HEK293 (cell line): Measurements from ENCODE around the gene WDR72.

Source experiments
- CTCF ChIP-seq: fragments of 450-650 bp; formaldehyde crosslinking; IDR thresholded peaks from 2 replicates; pipeline ENCODE4 v1.5.1; 2016; ENCODE audit warnings: missing biosample characterization, missing genetic modification characterization
- ZNF121 ChIP-seq: fragments of 450-650 bp; formaldehyde crosslinking; IDR thresholded peaks from 2 replicates; pipeline ENCODE4 v1.5.1; 2016; ENCODE audit warnings: missing biosample characterization, missing genetic modification characterization
- ZNF843 ChIP-seq: fragments of 450-650 bp; formaldehyde crosslinking; IDR thresholded peaks from 2 replicates; pipeline ENCODE4 v1.5.1; 2016; ENCODE audit warnings: missing biosample characterization, missing genetic modification characterization

DNA sequence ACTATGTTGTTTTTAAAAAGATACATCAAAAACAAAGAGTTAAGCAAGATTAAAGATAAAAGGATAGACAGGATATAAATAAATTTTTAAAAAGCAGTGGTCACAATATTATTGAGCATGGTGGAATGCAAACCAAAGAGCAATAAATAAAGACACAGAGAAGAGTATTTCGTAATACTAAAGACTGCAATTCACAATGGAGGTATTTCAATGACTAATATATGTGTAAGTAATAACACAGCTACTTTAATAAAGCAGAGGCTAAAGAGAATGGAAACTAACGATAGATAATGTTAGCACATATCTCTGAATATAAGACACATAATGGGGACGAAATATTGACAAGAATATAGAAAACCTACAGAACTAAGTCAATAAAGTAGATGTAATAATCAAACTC, 219.6 kb downstream of the WDR72 start:
- TF ChIP-seq ZNF121 (no peak), CTCF (no peak), ZNF843 (tag by site-specific recombination) (no peak)
